Loucy (cell line): ENCODE measurements around the gene CROCC2.

ENCODE experiments used
- H2AFZ ChIP-seq: fragments of 200-600 bp; sonication (generic); 2 replicates; pipeline ENCODE4 v1.6.0; 2016; ENCODE audit warnings: antibody characterized with exemption, mild to moderate bottlenecking, low read length, moderate library complexity
- H3F3A ChIP-seq: fragments of 200-600 bp; 2 replicates; pipeline ENCODE4 v1.6.0; 2016; ENCODE audit warnings: antibody characterized with exemption, low read depth, mild to moderate bottlenecking
- H3K27me3 ChIP-seq: fragments of 200-600 bp; sonication (generic); 2 replicates; pipeline ENCODE4 v1.6.1; 2014; ENCODE audit warnings: low read length, mild to moderate bottlenecking; ENCODE audit not compliant: insufficient read depth, poor library complexity, severe bottlenecking
- H3K36me3 ChIP-seq: fragments of 200-600 bp; sonication (generic); 2 replicates; pipeline ENCODE4 v1.6.1; 2016; ENCODE audit warnings: low read length; ENCODE audit not compliant: insufficient read depth
- H3K4me1 ChIP-seq: fragments of 200-600 bp; sonication (generic); 2 replicates; pipeline ENCODE4 v1.5.1; 2014; ENCODE audit warnings: low read length, mild to moderate bottlenecking; ENCODE audit not compliant: insufficient read depth, poor library complexity, severe bottlenecking
- H3K4me2 ChIP-seq: fragments of 200-600 bp; sonication (generic); 2 replicates; pipeline ENCODE4 v1.6.0; 2014; ENCODE audit warnings: antibody characterized with exemption, low read length, low read depth, mild to moderate bottlenecking; ENCODE audit not compliant: poor library complexity, severe bottlenecking
- H3K4me3 ChIP-seq: fragments of 200-600 bp; sonication (generic); 2 replicates; pipeline ENCODE4 v1.5.1; 2014; ENCODE audit warnings: low read length, mild to moderate bottlenecking, mixed read lengths; ENCODE audit not compliant: poor library complexity, severe bottlenecking
- H3K79me2 ChIP-seq: fragments of 200-600 bp; sonication (generic); 2 replicates; pipeline ENCODE4 v1.6.1; 2014; ENCODE audit warnings: low read length; ENCODE audit not compliant: insufficient read depth
- H3K9ac ChIP-seq: fragments of 200-600 bp; sonication (generic); 2 replicates; pipeline ENCODE4 v1.6.0; 2014; ENCODE audit warnings: mild to moderate bottlenecking, low read depth, low read length, moderate library complexity; ENCODE audit not compliant: poor library complexity, severe bottlenecking
- H3K9me2 ChIP-seq: fragments of 200-600 bp; sonication (generic); replicated peaks from 2 replicates; pipeline ENCODE4 v1.6.1; 2016; ENCODE audit warnings: low read depth, low read length, mixed read lengths
- H3K9me3 ChIP-seq: fragments of 200-600 bp; sonication (generic); 2 replicates; pipeline ENCODE4 v1.6.1; 2014; ENCODE audit warnings: mild to moderate bottlenecking, antibody characterized with exemption, low read length, low read depth; ENCODE audit not compliant: insufficient read depth
- H4K20me1 ChIP-seq: fragments of 200-600 bp; sonication (generic); 2 replicates; pipeline ENCODE4 v1.6.0; 2014; ENCODE audit warnings: antibody characterized with exemption, low read length, mild to moderate bottlenecking; ENCODE audit not compliant: insufficient read depth, poor library complexity, severe bottlenecking
- EZH2phosphoT487 ChIP-seq: fragments of 200-600 bp; IDR thresholded peaks from 2 replicates; pipeline ENCODE4 v1.6.1; 2018; ENCODE audit warnings: antibody characterized with exemption, mild to moderate bottlenecking, moderate library complexity, borderline replicate concordance
- TF ChIP-seq, protein P1 (sequence below): fragments of 200-600 bp; sonication (generic); conservative IDR thresholded peaks from 2 replicates; pipeline ENCODE4 v1.5.1; 2014; ENCODE audit warnings: mild to moderate bottlenecking, antibody characterized with exemption, low read length

CROCC2 gene

DNA sequence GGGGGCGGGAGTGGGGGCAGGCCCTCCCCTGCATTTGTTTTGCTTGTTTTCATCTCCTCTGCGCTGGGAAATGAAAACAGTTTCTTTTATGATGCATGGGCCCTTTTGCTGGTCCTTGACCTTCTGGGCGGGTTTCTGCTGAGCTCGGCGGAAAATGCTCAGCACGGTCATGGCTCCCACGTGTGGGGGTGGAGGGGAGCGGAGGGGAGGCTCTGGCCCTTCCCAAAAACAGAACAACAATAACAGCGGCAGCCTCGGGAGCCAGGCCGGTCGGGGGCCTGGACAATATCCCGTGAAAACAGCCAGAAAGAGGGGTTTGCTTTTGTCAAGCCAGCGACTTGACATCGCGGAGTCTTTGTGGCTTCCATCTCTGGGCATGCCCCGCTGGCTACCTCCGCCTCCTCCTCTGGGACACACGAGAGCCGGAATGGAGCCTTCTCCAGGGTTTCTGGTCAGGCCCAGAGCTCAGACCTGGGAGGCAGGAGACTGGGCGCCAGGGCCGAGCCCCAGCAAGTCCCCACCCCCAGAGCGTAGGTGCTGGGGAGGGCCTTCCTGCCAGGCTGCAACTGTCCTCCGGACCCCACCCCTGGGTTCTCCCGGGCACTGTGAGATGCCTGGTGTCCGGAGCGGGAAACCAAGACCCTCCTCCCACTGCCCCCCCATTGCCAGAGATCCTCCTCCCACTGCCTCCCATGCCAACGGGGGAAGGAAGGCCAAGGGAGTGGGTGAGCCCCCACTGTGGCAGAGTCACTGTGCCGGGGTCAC lies 56.3 kb downstream of the CROCC2 start:
- no peaks in the 10 kb centered on the region for H3K9me2 ChIP-seq
- no peak overlapping the region for H3K4me2 ChIP-seq
- H3K9ac ChIP-seq, result no peak overlapping the region
- no peaks in the 10 kb centered on the region for H3K4me1 ChIP-seq
- no peaks in the 10 kb centered on the region for H4K20me1 ChIP-seq
- H3K27me3 ChIP-seq, result no peaks in the 10 kb centered on the region
- H3K9me3 ChIP-seq, result no peaks in the 10 kb centered on the region; the same call in 1 of the 2 replicates
- no peak overlapping the region for H3K4me3 ChIP-seq
- no peaks in the 10 kb centered on the region for H3K36me3 ChIP-seq
- TF ChIP-seq, protein P1, sequence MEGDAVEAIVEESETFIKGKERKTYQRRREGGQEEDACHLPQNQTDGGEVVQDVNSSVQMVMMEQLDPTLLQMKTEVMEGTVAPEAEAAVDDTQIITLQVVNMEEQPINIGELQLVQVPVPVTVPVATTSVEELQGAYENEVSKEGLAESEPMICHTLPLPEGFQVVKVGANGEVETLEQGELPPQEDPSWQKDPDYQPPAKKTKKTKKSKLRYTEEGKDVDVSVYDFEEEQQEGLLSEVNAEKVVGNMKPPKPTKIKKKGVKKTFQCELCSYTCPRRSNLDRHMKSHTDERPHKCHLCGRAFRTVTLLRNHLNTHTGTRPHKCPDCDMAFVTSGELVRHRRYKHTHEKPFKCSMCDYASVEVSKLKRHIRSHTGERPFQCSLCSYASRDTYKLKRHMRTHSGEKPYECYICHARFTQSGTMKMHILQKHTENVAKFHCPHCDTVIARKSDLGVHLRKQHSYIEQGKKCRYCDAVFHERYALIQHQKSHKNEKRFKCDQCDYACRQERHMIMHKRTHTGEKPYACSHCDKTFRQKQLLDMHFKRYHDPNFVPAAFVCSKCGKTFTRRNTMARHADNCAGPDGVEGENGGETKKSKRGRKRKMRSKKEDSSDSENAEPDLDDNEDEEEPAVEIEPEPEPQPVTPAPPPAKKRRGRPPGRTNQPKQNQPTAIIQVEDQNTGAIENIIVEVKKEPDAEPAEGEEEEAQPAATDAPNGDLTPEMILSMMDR, result no peak
- TF ChIP-seq EZH2phosphoT487, result no peak
- no peaks in the 10 kb centered on the region for H3F3A ChIP-seq
- H3K79me2 ChIP-seq, result no peaks in the 10 kb centered on the region
- no peak overlapping the region for H2AFZ ChIP-seq

DNA sequence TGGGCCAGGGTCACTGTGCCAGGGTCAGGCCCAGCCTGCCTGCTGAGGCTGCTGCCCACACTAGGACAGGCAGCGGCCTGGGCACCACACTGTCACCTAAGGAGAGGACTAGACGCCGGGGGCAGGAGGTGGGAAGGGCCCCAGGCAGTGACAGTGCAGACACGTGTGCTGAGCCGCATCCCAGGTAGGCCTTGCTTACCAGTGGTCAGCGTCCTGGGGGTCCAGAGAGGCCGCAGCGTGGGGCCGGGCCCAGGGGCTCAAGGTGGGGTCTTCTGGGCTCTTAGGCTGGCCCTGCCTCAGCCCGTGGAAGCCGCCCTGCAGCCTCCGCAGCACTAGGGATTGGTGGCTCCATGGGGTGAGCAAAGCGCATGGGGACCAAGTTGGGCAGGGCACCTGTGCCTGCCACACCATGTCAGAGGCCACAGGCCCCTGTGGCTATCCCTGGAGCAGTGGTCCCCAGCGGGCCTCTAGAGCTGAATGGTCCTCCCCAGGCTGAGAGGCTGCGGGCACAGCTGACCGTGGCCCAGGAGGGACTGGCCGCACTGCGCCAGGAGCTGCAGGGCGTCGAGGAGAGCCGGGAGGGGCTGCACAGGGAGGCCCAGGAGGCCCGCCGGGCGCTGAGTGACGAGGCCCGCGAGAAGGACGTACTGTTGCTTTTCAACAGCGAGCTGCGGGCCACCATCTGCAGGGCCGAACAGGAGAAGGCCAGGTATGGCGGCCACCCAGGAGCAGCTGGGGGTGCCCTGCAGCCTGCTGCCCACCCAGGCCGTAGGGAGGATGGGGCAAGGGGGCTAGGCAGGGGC lies 57.1 kb downstream of the CROCC2 start:
- H4K20me1 ChIP-seq, result no peaks in the 10 kb centered on the region
- no peaks in the 10 kb centered on the region for H3K4me1 ChIP-seq
- H3K79me2 ChIP-seq, result no peaks in the 10 kb centered on the region
- H3K9me3 ChIP-seq, result no peaks in the 10 kb centered on the region; the same call in 1 of the 2 replicates
- no peak overlapping the region for H3K4me2 ChIP-seq
- no peaks in the 10 kb centered on the region for H3K9me2 ChIP-seq
- H3K9ac ChIP-seq, result no peak overlapping the region
- no peaks in the 10 kb centered on the region for H3F3A ChIP-seq
- TF ChIP-seq, protein P1, result no peak
- no peak for TF ChIP-seq EZH2phosphoT487
- no peaks in the 10 kb centered on the region for H3K36me3 ChIP-seq
- H3K27me3 ChIP-seq, result no peaks in the 10 kb centered on the region
- H3K4me3 ChIP-seq, result no peak overlapping the region
- no peak overlapping the region for H2AFZ ChIP-seq

DNA sequence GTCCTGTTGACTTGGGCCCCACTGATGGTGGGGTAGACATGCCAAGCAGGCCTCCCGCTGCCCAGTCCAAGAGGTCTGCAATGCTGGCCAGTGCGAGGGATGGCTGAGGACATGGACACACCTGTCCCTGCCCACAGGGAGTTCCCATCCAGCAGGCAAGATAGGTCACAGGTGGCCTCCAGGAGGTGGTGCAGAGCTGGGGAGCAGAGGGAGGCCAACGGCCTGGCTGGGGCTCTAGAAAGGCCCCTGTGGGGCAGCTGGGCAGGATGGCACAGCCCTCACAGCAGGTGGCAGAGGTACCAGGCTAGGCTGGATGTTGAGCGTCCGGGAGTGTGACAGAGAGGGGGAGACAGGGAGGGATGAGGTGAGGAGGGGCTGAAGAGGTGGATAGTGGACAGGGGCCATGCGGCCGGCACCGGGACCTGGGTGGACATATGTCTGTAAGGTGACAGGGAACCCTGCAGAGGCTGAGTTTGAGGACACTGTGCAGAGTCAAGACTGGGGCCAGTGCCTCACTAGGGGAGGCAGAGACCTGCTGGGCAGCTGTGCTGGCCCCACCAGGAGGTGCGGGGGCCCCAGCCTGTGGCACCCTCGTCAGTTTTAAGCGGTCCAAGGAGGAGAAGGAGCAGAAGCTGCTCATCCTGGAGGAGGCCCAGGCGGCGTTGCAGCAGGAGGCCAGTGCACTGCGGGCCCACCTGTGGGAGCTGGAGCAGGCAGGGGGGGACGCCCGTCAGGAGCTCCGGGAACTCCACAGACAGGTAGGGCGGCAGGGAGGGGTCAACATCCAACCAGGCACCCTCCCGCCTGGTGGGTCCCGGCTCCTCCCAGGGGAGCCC lies 58.0 kb downstream of the CROCC2 start:
- Histone ChIP-seq H3K79me2 (no peaks in the 10 kb centered on the region), H3K9me2 (no peaks in the 10 kb centered on the region), H3K36me3 (no peaks in the 10 kb centered on the region), H3K9me3 (no peaks in the 10 kb centered on the region; the same call in 1 of the 2 replicates), H2AFZ (no peak overlapping the region), H3K9ac (no peak overlapping the region), H3K4me3 (no peak overlapping the region), H3K4me2 (no peak overlapping the region), H3F3A (no peaks in the 10 kb centered on the region), H4K20me1 (no peaks in the 10 kb centered on the region), H3K27me3 (no peaks in the 10 kb centered on the region), H3K4me1 (no peaks in the 10 kb centered on the region)
- TF ChIP-seq EZH2phosphoT487, result no peak
- TF ChIP-seq, protein P1, result no peak
